DMS 273 treated with DMSO at 0.1 percent for 48 hours (cell line): ENCODE data around the gene PTDSS2.
"Not testable (repeated sequence)": the region's sequence is repeated elsewhere in the genome, so short reads cannot be mapped to it uniquely, and the experiment has no call there.

ENCODE experiments used
- DNase-seq: peaks from one replicate; lab custom pipeline; 2025; lab: John Stamatoyannopoulos, UW

Gene PTDSS2

DNA sequence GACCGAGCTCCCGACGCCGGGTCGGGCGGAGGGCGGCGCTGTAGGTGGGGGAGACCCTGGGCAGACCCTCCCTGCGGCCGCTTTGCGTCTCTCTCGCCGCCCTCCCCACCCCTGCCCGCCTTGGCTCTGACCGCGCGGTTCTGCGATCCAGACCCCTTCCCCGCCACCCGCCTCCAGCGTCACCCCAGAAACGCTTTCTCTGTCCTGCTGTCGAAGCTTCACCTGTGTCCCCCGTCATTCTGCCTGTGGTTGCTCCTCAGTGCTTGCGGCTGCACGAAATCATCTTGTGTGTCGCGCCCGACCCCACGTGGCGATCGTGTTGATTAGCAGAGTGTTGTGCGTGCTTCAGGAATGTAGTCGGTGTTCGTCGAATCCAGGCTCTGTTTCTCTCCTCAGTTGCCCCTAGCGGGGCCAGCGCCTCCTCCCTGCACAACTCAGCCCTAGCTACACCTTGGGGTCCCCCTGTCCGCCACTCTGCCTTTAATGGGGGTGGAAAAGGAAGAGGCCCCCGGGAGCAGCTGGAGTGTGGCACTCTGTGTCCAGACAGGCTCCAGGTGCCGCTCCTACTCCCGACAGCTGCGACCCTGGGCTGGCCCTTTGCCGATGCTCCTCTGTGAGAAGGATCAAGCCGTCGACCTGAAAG is 851 bp downstream of the PTDSS2 start:
- DNase-seq = no peak

- no peak for DNase-seq
Observed at GRCh38 chr11:451738-452137, 1.7 kb downstream of the PTDSS2 start.

GRCh38 chr11:452203-452744 is 2.2 kb downstream of the PTDSS2 start:
- DNase-seq = no peak

DNA sequence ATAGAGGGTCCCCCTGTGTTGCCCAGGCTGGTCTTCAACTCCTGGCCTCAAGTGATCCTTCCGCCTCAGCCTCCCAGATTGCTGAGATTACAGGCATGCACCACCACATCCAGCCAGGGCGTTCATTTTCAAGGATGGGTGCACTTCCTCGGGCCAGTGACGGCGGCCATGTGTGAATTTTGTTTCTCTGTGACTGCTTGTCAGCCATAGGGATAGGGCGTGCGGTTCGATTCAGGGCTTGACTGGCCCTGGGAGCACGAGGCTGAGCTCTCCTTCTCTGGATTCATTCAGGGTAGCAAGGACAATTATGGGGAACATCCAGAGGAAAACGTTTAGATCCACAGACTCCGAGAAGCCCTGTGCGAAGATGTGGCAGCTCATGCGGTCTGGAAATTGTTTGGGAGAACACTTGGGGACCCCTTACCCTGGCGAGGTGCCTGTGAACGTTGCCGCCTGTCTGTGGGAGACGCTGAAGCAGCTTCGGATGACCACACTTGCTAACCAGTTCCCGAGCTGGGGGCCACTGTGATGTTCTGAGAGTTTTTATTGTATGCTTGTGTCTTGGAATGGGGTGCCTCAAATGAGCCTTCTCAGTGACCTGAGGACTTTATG is 2.9 kb downstream of the PTDSS2 start:
- DNase-seq = no peak

DNA sequence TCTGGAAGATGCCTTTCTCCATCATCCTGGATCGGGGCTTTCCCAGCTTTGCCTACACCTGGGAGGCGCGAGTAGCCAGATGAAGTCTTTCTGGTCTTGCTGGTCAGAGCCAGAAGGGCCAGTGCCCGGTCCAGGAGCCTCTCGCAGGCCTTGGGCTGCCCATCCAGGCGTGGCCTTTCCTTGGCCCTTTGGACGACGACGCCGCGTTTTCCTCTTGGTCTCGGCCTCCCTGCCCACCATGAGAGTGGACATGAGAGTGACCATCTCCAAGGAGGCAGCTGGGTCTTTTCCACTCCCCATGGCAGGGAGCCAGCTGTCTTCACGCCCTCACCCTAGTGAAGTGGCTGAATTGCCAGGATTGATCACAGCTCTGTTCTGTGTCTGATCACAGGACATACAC is 3.5 kb downstream of the PTDSS2 start:
- DNase-seq = no peak

GRCh38 chr11:454043-454442 is 4.0 kb downstream of the PTDSS2 start:
- no peak for DNase-seq

GRCh38 chr11:454801-455565 is 4.9 kb downstream of the PTDSS2 start:
- no peak for DNase-seq

GRCh38 chr11:455566-456147 is 5.6 kb downstream of the PTDSS2 start:
- DNase-seq = no peak

DNA sequence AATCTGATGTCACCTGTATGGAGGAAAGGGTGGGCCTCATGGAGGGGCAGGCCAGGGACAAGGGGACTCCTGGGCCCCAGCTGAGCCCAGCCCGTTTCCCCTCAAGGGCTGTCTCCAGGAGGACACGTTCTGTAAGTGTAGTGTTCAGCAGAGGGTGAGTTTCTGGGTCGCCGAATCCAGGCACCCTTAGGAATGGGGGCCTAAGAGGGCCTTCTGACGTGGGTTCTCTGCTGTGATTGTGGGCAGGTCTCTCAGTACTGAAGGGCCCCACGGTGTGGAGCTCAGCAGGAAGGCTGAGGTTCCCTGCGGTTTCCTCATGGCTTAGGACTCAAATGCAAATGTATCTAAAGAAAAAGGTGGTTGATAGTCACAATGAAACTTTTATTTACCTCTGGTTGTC is 6.5 kb downstream of the PTDSS2 start:
- DNase-seq = no peak

DNA sequence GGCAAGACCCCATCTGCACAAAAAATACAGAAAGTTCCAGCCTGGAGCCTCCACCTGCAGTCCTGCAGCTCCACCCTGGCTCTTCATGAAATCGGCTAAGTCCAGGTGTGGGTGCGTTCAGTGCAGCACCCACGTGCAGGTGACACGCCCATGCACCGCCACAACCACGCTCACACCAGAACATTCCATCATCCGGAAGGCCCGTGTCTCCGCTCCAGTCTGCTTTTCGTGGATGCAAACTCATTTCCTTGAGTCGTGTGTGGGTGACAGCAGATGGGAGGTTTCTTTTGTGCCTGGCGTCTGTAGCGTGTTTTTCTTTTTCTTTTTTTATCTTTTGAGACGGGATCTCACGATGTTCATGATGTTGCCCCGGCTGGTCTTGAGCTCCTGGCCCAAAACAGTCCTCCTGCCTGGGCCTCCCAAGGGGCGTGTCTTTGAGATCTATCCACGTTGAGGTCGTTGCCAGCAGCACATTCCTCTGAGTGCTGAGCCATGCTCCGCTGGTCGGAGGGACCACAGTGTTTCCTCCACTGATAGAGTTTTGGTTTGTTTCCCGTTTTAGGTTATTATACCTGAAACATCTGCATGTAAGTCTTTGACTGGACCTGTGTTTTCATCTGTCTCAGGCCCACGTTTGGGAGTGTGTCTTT is 7.2 kb downstream of the PTDSS2 start:
- no peak for DNase-seq

DNA sequence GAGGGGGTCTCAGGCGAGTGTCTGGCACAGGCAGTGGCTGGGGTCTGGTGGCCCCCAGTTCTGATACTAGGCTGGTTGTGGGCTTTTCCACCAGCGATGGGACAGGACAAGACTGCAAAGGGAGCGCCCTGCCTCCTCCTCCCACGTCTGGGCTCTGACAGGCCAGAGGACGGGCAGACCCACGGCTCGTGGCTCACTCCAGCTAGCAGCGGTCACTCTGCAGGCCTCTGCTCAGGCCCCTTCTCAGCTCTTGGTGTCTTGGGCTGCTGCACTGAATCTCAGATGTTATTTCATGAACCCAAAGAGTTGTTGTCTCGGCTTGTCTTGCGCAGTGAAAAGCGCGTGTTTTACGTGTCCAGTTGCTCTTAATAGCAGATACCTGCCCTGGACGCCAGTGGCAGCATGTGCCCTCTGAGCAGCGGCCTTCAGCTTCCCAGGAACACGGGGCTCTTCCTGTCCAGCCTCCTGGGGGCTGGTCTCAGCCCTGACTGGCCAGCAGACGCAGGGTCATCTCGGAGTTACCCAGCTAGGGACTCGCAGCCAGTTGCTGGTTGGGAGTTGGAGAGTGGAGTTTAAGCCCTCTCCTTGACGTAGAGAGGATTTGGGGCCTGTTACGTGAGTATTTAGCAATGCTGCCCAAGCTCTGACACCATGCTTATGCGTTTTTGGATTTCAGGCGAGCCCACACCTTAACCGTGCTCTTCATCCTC is 9.6 kb downstream of the PTDSS2 start:
- no peak for DNase-seq

GRCh38 chr11:460331-461199 is 10.5 kb downstream of the PTDSS2 start:
- no peak for DNase-seq

DNA sequence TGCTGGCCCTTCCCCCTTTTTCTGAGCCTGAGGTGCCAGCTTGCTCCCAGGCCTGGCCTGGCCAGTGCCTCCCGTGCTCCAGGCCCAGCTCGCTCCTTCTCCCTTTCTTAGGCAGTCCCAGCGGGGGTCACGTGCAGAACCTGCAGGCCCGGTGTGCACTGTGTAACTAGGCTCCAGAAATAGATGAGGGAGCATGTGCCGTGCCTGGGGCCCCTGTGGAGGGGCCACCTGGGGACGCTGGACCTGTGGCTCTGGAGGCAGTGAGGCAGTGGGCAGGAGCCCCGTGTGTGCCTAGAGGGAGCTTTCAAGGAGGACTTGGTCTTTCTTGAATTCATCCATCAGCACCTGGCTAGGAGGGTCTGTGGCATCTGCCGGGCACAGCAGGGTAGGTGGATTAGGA is 11.5 kb downstream of the PTDSS2 start:
- DNase-seq = no peak

GRCh38 chr11:462107-462890 is 12.2 kb downstream of the PTDSS2 start:
- no peak for DNase-seq

DNA sequence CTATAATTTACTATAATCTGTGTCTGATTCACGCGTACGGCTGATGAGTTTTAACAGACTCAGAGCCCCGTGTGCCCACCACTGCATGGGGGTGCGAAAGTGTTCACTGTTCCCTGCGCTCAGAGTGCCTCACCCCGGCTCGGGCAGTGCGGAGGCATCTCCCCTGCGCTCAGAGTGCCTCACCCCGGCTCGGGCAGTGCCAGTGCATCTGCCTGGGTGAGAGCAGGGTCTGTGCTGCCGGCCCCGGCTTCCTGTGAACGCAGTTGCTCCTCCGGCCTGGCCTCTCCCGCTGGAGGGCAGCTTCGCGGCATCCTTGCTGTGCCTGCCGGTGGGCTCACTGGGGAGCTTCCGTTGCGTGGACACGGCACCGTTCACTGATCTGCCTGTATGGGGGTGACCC is 14.2 kb downstream of the PTDSS2 start:
- DNase-seq = no peak

- no peak for DNase-seq
Observed at GRCh38 chr11:465896-466530, 15.9 kb downstream of the PTDSS2 start.

DNA sequence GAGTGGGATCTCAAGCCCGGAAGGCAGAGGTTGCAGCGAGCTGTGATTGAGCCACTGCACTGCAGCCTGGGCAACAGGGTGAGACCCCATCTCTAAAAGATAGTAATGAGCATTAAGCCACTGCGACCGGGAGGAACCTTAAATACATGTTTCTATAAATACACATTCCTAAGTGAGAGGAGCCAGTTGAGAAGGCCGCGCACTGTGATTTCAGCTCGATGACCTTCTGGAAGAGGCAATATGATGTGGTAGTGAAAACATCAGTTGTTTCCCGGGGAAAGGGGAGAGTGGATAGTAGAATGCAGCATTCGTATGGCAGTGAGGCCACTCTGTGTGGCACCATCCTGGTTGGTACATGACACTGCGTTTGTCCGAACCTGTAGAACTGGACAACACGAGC is 18.0 kb downstream of the PTDSS2 start:
- DNase-seq = no peak

DNA sequence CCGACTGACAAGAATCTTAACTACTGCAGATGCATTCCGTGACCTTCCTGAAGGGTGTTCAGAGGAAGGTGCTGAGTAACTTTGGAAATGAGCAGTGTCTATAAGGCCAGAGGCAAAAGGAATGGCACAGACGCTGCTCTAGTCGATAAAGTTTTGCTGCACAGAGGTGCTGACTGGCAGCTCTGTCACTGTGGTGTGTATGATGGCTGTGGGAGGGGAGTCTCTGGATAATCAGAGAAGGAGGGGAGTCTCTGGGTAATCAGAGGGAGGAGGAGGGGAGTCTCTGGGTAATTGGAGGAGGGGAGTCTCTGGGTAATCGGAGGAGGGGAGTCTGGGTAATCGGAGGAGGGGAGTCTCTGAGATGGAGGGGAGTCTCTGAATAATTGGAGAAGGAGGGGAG is 18.4 kb downstream of the PTDSS2 start:
- DNase-seq = no peak

- DNase-seq = not testable (repeated sequence)
Observed at GRCh38 chr11:469026-469683, 19.1 kb downstream of the PTDSS2 start.
